GM19372 (cell line): ENCODE data around the gene DUSP10.

ENCODE experiments used
- ATAC-seq: cut with Tn5 transposase; IDR thresholded peaks from one replicate; pipeline ENCODE4 v1.9.1; 2021; ENCODE audit warnings: mild to moderate bottlenecking, low read depth, moderate library complexity; ENCODE audit not compliant: unreplicated experiment

The DUSP10 gene

DNA sequence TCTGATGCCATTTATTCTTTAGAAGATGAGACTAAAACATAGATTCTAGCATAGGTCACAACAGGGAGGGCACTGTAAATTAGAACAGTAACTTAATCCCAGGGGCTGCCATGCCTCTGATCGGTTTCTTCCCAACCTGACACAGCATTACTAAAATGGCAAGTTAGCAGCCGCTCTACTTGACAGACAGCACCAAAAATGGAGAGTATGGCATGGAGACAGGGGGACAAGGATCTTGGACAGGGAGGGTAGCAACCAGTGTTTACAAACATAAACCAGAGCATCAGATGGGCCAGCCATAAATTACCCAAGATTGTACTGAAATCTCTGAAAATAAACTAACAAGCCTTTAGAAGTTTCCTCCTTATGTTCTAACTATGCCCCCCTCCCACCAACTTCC is 5.9 kb downstream of the DUSP10 start:
- ATAC-seq = no peak

DNA sequence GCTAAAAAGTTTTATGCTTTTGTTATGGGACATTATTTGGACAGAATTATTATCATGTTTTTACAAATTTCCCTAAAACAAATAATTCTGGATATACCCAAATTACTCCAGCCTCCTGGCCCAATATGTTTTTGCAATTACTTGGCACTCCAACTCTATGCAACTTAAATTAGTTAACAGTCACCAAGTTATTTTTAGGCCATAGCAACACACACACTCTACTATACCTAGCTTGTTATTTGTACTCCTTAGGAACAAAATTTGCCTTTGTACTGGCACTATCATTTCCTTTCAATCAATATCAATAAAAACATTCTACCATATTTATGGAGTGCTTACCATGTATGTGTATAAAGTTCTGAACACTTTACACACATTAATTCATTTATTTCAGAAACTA is 7.7 kb downstream of the DUSP10 start:
- ATAC-seq = no peak

DNA sequence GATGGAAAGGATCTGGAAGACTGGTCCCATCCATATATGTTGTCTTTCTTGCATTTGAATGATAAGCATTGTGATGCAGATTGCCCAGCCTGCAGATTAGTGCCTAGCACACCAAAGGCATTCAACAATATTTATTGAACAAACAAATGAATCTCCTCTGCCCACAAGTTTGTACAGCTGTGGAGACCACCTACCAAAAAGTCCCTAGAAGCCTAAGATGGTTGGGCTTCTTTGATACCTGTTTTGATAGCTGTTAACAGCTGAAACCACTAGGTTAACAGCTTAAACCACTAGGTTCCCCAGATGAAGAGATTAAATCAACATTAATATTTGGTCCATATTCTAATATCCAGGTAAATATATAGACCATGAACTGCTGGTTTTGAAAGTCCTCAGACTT is 9.8 kb downstream of the DUSP10 start:
- ATAC-seq = no peak

DNA sequence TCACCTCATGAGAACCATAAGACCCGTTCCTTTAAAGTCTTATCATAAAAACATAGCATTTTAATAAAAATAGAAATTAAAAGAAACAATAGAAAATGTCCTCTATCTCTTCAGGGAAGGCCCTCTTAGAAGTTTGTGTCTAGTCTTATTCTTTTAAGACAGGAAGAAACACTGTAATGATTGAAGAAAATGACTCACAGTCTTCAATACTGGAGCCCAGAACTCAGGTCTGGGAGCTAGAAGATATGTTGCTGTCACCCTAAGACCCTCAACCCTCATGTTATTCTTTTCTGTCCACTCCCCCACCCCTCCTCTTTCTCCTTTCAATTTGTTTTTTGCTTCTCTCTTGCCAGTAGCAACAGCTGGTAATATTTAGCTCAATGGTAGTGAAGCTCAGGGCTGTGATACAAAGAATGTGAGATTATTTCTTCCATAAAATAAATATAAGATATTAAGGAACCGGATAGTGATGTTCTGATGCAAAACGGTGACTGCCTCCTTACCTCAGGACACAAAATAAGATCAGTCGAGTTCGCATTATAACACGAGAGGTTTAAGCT is 12.0 kb downstream of the DUSP10 start:
- ATAC-seq = no peak

DNA sequence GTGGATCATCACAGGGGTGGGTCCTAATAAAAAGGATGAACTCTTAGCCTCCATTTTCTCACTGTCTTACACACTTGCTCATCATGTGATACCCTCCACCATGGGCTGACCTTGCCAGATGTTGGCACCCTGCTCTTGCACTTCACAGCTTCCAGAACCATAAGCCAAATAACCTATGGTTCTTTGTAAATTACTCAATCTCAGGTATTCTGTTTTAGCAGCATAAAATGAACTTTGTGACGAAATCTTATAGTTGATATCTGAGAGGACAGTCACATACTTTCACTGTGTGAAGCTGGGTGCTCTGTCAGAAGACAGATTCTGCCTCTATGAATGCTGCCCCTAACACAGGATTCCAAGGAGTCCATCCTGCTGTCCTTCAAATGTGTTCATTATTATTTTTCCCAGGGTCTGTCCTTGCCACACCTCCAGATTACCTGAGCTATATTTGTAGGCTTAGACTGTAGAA is 13.8 kb downstream of the DUSP10 start:
- ATAC-seq = no peak

DNA sequence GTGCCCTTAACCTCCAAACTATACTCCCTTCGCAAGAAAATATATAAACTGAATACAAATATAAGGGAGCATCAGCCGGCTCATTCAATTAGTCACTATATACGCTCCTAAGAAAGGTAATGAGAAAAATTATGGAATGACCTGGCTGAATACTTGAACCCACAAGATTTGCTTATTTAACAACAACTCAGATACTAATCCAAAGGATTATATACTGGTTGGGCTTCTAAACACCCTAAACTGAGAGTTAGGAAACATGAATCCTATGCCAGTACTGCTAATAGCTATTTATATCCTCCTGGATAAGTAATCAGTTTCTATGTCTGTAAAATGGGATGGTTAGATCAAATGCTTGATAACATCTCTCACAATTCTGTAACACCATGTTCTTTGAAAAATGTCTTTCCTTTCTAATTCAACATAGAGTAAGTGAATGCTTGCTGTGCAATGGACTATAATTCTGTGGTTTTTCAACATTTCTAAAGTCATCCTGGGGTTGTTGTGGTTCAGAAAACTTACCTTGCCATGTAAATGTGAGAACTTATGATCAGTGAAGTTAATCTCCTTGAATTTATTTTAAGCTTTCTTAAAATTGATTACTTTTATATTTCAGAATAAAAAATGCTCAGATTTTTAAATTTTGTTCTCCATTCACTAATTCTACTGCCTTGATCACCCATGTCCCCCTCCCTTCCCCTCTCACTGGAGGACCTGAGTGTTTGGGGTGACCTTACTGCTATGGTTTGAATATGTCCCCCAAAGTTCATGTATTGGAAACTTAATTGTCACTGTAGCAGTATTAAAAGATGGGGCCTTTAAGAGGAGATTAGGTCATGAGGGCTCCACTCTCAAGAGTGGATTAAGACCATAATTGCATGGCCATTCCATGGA is 14.5 kb downstream of the DUSP10 start:
- no peak for ATAC-seq

DNA sequence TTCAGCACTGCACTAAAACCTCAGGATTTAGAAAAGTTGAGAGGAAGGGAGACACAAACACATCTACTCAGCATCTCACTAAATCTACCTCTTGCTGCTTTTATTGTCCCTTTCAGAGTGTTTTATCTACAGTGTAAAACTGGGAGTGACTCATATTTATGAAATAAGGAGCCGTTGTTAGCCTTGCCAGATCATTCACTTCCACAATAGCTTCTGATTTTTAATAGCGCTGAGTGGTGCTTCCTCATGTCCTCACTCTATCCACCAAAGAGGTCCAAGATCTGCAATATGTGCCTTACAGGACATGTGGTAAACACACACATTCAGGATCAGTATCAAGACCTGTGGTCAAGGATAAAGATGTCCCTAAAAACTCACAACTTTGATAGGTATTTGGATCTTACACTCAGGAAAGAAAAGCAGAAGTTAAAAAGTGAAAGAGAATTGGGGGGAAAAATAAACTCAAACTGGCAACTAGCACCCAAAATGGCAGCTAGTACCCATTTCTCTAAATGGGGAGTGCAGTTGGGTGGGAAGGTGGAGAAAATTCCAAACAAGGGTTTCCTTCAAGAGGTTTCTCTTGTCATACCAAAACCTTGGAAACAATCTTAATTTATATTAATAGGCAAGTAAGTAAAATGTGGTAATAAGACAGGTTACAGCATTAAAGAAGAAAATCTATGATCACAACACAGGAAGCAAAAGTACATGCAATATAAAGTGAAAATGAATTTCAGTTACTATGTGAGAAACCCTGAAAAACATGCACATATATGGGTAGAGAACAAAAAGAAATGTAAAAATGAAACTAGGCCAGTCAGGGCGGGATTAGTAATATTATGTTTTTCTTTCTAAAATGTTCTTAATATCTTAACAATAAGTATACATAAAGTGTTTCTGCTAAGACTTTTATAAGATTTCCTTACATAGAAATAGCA is 15.9 kb downstream of the DUSP10 start:
- ATAC-seq = peak; percentile 65

DNA sequence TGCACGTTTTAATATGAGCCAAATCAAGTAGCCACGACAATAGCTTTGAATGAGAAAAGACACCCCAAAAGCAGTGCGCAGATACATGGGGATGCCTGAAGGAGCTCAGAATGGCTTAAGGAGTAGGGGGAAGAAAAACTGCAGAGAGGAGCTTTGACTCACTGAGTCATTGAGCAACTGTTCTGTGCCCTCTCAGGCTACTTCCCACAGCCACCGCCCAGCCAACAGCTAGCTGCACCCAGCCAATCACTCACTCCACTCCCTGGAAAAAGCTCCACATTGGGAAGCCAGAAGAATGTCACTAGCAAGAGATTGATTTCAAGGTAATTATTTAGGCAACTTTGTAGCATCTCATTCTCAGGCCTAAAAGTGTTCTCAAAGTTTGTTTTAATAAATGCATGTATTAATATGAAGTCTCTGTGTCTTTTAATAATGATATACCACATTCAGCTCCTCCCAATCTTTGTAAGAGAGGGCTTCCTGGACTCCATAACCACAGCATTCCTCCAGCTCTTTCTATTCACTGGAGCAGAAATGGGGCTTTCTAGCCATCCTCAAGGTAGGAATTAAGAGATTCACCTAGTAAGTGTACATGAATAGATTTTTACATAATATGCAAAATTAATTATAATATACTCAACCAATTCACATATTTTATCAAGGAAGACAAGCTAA is 16.8 kb downstream of the DUSP10 start:
- no peak for ATAC-seq

DNA sequence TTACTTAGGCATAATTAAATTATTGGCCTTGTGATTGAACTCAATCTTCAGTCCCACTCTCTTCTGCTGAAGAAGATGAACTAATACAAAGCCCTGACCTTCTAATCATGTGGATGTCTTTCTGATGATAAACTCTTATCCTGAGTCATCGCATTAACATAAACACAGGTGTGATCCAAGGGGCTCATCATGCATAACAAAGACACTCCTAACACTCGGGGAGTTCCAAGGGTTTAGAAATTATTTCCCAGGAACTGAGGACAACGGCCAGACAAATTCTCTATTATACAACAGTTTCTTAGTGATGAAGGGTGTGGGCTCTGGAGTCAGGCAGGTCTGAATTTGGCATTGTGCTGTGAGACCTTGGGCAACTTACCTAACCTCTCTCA is 18.0 kb downstream of the DUSP10 start:
- no peak for ATAC-seq

DNA sequence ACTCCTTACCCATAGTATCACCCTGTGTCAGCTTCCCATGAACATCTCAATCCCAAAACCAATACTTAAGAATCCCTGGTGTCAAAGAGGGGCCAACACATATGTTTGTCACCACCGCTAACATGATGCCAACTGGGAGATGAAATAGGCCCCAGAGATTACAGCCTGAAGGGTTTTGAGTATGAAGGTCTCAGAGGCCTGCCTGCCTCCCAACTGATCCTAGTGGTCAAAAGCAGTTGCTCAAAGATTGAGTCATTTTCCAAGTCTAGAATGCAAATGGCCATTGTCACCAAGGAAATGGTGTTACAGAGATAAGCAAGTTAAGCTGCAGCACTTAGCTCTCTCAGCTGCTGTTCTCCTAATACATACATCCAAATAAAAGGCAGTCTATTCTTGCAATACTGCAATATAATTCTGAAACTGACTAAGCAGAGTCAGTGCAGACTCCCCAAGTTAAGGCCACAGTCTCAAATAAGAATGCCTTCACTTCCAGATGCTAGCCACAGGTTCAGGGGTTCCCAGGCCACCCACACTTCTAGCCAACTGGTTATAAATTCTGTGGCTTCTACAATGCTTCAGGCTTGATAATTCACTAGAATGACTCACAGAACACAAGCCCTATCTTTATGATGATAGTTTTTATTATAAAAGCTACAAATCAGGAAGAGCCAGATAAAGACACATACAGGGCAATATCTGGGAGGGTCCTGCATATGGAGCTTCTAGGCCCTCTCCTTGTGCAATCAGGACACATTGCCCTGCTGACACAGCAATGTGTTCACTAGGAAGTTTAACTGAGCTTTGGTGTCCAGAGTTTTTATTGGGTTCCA is 18.7 kb downstream of the DUSP10 start:
- ATAC-seq = no peak

DNA sequence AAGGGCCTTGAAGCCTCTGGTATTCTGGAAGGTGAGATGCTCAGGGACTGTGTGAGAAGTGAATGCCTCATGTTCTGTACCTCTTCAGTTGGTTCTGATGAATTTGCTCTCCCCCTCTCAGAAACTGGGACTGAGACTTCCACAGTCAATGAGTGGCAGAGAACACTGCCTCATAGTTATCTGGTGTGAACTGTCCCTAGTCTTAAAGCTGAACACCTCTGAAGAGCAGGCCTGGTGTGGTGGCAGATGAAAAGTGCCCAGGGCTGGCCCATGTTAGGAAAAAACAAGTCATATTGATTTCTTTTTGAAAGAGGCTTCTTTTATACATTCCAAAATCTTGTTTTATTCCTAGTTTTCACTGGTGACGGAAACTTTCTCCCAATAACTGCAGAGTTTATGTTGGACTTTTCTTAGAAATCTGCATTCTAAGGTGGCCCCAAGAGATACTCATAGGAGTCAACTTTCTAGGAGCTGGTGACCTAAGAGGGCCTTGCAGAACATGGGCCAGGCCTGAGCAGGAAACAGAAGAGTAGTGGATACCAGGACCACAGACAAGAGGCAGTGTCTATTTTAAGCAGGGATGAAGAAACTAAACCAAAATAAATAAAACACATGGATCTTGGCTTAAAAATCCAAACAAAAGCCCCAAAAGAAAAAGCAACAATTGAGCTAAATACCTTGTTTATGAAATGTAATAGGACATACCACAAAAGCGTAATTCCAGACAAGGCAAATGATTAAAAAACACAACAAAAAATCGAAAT is 19.5 kb downstream of the DUSP10 start:
- ATAC-seq = no peak

DNA sequence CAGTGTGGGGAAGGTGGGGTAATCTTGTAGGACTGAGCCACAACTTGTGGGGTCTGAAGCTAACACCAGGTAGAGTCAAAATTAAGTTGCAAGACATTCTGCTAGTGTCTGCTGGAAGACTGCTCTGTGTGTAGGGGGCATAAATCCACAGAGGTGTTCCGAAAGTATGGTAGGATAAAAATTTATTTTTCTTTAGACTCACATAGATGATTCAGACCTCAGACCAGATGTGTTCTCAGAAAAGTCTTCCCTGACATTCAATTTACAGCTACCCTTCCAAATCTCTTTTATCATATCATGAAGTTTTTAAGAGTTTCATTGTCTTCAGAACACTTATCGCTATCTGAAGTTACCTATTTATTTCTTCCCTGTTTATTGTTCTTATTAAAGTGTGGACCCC is 21.3 kb downstream of the DUSP10 start:
- no peak for ATAC-seq

DNA sequence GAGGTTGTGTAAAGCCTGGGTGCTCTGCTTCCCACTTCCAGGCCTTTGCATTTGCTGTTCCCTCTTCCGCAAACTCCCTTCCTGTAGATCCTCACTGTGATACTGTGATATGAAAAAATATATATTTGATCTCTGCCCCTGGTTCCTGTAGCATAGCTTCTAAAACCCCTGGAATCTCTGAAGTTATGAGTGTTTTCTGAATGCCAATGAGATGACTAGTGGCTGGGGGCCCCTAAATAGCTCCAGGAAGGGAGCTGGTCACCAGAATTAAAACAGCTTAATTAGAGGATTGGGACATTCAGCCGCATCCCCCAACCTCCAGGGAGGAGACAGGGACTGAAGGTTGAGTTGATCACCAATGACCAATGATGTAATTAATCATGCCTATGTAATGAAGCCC is 21.9 kb downstream of the DUSP10 start:
- no peak for ATAC-seq

DNA sequence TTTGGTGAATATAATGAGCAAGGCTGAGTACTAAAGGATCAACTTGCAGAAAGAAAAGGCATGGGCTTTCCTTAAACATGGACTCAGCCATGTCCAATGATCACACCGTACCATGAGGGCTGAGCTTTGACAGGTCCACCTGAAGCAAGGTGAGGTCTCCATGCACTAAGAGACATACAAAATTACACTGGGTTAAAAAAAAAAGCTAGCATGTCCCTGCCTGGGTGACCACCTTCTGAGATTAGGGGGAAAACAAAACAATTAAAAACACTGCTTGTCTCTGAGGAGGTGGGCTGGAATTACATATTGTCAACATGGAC is 22.7 kb downstream of the DUSP10 start:
- no peak for ATAC-seq

DNA sequence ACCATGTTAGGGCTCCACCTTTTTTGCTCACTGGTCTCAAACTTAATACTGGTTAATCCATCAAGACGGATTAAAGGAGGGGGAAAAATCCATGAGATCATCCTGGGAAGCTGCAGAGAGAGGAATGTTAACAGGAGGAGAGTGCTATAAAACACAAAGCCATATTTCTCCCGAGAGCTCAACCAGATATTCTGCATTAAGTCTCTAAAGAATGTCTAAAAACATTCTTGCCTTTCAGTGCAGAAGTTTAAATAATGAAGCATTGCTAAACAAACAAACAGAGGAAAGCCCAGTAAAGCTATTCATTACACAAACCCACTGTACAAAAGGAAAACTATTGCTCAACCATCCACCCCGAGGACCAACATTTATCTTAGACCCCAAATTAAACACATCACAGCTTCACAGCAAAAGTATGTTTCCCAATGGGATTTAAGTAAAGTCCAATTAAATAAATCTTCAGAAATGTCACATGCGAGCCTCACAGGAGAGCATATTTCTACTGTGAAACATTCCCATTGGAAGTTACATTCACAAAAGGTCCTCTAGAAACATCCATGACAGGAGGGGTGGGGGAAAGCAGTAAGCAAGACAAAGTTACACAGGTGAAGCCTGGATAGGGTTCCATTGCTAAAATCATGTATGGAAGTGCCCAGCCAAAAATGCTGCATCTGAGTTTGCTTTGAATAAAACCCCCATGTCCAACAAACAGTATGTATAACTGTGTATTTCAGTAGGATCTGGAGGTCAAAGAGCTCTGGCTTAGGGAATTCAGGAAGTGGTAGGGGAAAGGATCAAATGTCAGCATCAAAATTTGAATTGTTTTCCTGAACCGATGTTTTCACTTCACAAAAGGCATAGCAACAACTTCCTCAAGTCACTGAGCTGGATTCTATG is 23.3 kb downstream of the DUSP10 start:
- no peak for ATAC-seq

DNA sequence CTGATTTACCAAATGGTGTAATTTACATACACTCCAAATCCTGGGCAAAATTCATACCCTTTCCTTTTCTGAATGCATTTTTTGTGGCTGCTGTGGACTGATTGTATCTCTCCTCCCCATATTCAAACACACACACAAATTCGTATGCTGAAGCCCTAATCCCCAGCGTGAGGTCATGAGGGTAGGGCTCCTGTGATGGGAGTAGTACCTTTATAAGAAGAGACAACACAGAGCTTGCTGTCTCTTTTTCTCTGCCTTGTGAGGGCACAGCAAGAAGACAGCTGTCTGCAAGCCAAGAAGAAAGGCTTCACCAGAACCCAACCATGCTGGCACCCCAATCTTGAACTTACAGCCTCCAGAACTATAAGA is 24.4 kb downstream of the DUSP10 start:
- no peak for ATAC-seq

DNA sequence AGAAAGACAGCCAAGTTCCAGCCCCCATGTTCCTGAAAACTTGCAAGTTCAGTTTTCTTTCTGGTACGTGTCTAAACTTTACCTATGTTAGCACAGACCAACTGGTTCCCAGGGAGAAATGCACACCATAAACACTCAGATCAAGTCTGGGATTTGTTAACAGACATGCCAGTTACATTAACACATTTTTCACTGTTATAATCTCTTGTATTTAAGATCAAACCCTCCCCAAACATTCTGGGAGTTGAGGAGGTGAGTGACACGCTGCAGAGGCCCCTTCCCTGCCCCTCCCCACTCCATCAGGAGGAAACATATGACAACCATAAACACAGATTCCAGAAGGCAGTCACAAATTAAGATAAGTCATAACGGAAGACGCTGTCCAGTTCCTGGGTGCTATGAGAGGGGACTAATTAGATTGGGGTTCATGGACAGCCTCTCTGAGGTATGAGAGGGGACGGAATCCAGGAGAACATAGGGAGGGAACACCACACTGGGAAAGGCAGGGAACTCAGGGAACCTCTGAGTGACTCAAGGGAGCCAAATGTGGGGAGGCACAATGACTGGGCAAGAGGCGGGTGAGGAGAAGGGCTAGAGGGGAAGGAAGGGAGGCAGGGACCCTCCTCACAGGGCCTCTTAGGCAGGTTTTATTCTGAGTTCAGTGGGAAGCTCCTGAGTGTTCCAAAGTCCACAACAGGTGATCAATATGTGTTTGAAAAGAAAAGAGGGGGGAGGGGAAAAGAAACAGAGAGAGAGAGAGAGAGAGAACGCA is 25.0 kb downstream of the DUSP10 start:
- ATAC-seq = no peak
